Measurements from ENCODE around the gene SLC35C1.
"Not testable (repeated sequence)": the region's sequence is repeated elsewhere in the genome, so short reads cannot be mapped to it uniquely, and the experiment has no call there.

SLC35C1 gene

DNA sequence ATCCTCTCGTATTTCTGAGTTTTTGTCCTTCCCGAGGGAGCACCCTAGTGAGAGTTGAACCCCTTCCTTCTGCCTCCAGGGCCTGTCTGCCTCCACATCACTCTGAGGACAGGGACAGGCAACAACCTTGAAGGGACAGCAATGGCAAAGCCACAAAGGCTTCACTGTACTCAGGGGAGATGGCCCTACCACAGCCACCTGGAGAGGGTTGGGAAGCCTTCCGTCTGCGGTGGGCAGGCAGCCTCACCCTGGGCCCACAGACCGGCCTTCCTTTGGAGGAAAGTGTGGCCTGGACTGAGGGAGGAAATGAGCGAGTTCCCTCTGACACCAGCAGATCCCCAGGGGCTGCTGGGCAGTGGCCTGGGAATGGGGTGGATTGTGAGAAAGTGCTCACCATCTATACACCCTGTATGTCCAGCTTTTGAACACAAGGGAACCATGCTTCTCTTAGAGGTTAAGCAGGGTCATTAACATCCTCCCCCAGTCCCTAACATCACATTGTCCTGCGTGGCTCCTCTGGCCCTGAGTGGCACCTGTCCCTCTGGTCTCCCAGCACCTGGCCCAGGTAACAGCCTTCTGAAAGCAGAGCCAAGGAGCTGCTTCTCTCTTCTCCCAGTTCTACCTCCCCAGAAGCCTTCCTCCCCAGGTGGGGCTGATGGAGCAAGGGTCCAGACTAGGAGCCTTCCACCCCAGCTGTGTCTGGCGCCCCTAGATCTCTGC, 6.8 kb downstream of the SLC35C1 start:
- no peak for DNase-seq

DNA sequence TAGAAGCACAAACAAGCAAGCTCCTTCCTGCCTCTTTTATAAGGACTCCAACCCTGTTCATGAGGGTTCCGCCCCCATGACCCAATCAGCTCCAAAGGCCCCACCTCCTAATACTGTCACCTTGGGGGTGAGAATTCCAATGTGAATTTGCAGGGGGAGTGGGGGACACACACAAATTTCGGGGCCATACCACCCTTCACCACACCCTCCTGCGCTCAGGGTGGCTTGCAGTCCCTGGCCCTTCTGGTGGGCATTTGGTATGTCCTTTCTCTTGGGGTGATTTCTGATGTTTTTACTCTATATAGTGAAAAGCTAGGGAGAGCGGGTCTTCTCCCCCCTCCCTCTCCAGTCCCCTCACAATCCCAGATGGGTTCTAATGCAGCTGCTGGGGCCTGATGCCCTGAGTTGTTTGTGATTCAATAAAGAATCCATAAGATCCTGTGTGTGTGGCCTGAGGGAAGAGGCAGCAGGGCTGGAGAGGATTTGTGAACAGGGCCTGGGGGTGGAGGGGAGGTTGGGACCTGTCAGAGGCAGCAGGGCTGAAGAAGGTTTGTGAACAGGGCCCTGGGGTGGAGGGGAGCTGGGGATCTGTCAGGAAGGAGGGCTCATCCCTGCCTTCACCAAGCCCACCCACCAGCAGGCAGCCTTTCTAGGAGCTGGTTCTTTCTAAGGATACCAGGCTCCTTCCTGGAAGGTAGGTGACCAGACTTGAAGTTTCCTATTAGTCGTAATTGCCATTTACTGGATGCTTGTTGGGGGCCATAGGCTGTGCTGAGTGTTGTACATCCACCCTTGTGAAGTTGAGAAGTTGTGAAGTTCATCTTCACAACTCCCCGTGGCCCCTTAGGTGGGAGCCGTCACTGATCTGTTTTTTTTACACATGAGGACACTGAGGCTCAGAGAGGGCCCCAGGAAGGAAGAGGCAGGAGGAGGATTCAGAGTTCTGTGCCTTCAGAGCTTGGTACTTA, 7.9 kb downstream of the SLC35C1 start:
- DNase-seq, result no peak

DNA sequence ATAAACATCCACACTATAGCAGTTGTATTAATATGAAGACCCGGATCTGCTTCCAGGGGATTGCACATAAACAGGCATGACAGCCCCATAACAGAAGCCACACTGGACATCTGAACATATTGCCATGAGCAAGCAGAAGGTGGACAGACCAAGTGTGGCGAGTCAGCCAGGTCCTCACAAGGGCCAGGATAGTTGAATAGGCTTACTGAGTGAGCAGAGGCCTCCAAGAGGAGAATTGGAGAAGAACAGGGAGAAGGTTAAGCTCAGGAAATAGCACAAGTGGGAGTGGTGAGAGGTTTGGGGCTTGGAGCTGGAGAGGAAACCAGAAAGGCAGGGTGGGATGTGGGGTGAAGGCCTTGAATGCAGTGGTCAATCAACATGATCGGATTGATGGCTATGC, 10.8 kb downstream of the SLC35C1 start:
- DNase-seq, result no peak

DNA sequence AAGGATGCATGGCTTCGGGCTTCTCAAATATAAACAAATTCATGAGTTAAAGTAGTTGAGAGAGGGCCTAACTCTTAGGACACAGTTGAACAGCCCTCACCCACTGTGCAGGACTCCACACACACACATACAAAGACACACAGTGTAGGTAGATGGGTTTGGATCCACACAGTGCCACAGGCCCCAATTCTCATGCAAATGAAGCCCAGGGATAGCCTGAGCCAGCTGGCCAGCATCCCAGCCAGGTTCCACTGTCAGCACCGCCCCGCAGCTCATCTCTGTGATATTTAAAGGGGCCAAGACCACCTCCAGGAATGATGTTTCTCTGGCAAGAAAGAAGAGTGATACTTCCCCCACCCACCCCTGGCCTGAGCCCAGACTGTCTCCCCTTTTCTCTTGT, 11.7 kb downstream of the SLC35C1 start:
- no peak for DNase-seq

DNA sequence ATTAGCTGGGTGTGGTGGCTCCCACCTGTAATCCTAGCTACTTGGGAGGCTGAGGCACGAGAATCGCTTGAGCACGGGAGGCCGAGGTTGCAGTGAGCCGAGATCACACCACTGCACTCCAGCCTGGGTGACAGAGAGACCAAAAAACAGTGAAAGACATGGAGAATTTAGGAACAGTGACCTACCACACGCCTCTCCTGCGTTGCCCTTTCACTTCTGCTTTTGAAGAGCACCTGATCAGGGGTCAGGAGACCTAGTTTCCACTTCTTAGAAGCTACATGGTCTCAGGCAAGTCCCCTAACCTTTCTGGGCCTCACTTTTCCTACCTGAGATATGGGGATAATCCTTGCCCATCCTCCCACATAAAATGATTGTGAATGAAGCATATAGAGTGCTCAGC, 12.2 kb downstream of the SLC35C1 start:
- no peak for DNase-seq

DNA sequence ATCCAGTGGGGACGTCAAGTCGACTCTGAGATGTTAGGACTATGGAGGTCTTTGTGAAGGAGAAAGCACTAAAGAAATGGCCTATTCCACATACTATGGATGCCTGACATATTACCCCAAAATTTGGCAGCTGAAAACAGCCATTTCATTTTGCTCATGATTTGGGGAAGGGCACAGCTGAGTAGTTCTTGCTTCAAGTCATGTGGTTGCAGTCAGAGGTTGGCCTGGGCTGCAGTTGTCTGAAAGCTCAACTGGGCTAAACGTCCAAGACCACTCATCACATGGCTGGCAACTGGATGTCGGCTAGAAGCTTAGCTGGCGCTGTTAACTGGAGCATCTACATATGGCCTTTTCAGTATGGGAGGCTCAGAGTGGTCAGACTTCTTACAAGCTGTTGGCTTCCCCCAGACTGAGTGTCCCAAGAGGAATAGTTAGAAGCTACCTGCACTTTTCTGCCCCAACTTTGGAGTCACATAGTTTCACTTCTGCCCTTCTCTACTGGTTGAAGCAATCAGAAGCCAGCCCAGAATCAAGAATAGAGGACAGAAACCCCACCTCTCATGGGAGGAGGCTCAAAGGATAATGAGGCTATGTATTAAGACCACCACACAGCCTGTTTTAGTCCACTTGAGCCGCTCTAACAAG, 14.1 kb downstream of the SLC35C1 start:
- DNase-seq, result no peak

DNA sequence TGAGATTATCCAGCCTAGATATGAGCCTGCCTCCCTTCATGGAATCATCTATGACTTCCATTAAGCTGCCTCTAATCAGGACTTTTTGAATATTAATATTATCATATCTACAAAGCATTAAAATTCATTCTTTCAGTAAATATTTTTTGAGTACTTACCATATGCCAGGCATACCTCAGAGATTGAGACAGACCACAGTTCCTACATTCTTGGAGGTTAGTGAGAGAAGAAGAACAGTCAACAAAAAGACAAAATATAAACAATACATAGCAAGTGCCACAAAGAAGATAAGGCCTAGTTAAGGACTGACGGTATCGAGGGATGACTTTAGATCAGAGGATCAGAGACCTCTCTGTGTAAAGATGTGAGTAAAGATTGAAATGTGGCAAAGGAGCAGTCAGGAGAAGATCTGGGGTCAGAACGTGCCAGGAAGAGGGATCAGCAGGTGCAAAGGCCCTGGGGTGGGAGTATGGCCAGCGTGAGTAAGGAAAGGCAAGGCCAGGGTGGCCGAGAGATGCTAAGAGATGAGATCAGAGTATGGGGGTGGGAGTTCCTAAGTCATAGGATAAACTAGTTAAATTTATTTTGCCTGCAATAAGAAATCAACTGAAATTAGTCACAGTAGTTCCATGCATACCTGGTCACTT, 15.4 kb downstream of the SLC35C1 start:
- no peak for DNase-seq

DNA sequence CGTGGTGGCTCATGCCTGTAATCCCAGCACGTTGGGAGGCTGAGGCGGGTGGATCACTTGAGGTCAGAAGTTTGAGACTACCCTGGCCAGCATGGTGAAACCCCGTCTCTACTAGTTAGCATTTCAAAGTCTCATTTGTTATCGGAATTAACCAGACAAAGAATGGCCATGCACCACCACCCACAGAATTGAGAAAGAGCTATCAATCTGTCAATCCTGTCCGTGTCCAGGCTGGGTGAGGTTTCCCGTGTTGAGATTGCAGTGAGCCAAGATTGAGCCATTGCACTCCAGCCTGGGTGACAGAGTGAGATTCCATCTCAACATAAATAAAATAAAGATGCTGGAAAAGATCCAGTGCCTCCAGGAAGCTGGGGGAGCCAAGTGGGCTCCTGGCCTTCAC, 21.5 kb downstream of the SLC35C1 start:
- not testable (repeated sequence) for DNase-seq

DNA sequence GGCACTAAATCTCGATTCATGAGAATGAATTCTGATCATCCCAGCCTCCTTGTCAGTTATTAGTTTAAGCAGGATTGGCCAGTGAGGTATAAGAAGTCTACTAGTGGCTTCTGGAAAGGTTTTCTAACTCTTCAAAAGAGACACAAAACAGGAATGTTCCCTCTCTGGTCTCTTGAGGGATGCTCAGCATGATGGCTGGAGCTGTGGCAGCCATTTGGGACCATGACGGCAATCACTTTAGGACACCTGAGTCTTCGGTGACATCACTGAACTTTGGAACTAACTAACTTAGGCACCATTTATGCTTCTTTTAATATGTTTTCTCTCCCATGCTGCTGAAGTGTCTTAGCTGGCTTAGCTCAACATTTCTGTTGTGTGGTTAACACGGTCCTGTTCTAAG, 22.2 kb downstream of the SLC35C1 start:
- no peak for DNase-seq

DNA sequence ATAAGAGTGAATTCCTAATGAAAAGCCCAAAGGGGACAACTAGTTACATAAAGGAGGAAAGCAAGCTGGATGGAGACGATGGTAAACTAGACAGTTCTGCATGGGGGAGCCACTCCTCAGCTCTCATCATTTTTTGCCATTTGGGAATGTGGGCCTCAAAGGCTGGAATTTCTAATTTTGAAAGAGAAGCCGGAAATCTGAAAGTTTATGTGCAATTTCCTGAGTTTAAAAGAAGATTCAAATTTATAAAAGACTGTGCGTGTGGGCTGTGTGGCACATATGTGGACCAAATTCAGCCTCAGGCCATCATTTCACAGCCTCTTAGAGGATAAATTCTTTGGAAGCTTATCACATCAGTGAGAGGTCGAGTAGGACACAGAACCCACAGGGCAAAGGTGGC, 24.0 kb downstream of the SLC35C1 start:
- no peak for DNase-seq

DNA sequence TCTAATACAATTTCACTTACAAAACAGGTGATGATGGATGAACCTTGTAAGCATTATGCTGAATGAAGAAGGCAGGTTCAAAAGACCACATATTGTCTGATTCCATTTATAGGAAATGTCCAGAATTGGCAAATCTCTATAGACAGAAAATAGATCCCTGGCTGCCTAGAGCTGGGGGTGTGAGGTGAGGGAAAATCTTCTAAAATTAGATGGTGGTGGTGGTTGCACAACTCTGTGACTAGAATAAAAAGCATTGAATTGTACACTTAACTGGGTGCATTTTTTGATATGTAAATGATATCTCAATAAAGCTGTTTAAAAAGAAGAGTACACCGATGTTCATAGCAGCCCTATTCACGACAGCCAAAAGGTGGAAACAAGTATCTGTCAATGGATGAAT, 25.6 kb downstream of the SLC35C1 start:
- DNase-seq, result no peak

DNA sequence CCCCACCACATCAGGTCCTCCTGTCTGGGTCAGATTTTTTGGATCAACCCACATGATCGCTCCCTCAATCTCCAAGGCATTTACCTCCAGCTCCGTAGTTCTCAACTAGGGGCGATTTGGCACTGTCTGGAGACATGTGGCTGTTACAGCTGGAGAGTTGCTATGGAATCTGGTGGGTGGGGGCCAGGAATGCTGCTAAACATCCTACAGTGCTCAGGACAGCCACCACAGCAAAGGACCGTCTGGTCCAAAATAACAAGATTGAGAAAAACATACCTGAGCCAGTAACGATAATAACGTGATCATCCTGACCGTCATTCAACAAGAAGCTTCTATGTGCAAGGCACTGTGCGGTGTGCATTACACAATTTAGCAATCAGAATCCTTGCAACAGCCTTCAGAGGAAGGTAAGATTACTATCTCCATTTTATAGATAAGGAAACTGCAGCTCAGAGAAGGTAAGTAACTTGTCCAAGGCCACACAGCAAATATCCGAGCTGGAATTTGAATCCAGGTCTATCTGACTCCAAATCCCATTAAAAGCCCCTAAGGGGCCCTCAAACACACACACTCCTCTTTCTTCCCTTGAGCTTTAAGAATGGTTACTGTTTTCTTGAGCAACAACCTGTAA, 28.0 kb downstream of the SLC35C1 start:
- no peak for DNase-seq

DNA sequence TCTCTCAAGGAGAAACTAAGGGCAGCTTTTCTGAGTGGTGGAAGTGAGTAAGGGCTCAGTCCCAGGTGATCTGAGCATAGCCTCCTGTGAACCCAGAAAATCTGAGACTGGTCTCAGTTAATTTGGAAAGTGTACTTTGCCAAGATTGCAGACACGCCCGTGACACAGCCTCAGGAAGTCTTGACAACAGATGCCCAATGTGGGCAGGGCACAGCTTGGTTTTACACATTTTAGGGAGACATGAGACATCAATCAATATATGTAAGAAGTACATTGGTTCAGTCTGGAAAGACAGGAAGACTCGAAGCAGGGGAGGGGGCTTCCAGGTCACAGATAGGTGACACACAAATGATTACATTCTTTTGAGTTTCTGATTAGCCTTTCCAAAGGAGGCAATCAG, 28.8 kb downstream of the SLC35C1 start:
- no peak for DNase-seq

DNA sequence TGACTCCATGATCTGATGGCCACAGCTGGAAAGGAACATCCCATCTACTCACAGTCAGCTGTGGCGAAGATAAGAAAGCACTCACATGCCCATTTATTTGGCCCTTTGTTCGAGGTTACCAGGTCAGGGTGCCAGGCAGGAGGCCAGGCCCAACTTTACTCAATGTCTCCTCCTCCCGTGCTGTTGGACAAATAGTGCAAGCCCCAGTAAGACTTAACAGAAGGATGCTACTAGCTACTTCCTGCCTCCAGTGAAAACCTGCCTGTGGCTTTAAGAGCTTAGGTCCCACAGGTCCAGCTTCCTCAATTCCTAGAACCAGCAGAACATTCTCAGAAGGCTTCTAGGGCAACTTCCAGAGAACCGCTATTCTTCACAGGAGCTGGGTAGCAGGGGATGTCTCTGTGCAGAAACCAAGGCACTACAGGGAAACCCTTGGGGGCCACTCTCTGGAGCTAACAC, 29.4 kb downstream of the SLC35C1 start:
- no peak for DNase-seq

DNA sequence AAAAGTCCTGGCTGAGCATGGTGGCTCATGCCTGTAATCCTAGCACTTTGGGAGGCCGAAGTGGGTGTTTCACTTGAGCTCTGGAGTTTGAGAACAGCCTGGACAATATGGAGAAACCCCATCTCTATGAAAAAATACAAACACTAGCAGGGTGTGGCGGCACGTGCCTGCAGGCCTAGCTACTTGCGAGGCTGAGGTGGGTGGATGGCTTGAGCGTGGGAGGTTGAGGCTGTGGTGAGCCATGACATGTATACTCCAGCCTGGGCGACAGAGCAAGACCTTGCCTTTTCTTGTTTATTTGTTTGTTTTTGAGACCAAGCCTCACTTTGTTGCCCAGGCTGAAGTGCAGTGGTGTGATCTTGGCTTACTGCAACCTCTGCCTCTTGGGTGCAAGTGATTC, 34.3 kb downstream of the SLC35C1 start:
- DNase-seq, result no peak

DNA sequence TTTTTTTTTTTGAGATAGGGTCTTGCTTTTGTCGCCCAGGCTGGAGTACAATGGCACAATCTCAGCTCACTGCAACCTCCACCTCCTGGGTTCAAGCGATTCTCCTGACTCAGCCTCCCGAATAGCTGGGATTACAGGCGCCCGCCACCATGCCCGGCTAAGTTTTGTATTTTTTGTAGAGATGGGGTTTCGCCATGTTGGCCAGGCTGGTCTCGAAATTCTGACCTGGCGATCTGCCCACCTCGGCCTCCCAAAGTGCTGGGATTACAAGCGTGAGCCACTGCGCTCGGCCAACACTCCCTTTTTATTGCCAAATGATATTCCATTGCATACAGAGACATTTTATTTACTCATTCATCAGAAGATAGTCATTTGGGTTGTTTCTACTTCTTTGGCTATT, 35.3 kb downstream of the SLC35C1 start:
- DNase-seq, result not testable (repeated sequence)

DNA sequence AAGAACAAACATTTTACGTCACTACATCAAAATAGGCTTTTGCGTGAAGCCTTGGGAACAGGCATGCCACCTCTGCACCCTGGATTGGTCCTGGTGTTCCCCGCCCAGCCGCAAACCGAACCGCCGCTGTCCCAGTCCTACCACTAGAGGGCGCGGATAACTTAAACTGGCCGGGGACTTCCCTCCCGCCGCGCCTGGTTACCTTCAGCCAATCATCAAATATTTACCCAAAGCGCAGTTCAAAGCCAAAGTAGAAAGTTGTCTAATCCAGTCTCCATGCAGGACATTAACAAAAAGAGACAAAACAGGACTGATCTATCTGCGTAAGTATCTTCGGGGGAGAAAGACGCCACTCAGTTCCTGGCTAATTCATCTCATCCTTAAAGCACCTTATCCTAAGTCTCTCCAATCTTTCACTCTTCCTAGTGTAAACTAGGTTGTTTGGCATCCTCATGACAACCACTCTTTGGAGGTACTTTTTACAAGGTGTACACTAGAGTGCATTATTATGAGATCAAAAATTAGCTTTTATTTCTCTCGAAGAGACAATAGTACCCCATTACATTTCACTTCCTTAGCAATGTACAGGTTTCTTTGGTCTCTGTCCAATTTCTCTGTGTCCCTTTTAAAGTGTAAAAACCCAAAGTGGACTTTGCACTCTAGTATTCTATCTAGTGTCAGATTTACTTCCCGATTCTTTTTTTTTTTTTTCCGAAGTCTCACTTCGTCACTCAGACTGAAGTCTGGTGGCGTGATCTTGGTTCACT, 38.4 kb downstream of the SLC35C1 start:
- DNase-seq, result peak; percentile 64

DNA sequence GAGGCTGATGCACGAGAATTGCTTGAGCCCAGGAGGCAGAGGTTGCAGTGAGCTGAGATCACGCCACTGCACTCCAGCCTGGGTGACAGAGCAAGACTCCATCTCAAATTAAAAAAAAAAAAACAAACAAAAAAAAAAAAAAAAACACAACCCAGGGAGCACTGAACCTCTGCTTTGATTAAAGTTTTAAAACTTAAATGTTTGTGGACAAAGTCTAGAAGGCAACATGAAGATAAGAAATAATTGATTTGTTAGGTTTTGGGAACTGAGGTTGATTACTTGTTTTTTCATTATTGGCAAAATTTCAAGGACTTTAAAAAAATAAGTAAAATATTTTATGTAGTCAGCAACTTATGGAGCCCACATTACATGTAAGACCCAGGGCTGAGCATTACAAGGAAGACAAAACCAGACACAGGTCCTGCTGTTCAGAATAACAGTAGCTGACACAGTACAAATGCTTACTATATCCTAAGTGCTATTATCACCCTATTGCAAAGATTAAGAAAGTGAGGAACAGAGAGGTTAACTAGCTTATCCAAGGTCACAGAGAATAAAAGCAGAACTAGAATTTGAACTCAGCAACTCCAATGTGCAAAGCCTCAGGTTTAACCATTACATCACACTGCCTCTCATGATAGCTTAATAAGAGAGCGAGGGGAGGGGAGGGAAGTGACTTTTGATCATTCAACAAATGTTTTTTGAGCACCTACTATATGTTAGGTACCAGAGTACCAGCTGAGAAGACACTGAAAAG, 40.1 kb downstream of the SLC35C1 start:
- no peak for DNase-seq

DNA sequence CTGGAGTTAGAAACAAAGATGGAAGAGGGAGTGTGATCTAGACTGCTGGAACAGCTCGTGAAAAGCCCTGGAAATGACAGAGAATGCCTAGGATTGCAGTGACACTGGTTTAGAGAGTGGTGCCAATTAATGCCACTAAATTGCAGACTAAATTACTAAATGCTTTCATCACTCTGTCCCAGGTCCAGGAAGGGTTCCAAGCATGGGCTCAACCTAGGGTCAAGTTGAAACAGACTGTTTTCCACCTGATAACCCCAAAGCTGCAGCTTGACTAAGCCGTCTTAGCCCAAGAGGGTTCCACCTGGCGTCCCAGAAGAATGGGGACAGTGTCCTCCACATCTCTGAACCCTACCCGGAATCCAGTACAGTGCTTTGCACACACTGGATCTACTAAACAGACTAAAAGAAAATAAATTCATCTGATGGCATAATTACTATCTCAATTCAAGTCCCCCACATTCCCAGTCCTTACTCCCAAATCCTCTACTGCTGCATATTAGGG, 41.3 kb downstream of the SLC35C1 start:
- DNase-seq, result no peak

Measured in GOT3 (cell line).